HG03196 (cell line): ENCODE results near the gene APP.

Experiments used
- ATAC-seq: cut with Tn5 transposase; IDR thresholded peaks from one replicate; pipeline ENCODE4 v1.9.1; 2021; ENCODE audit not compliant: unreplicated experiment

The APP gene

GRCh38 chr21:25884311-25884710 lies 286.3 kb downstream of the APP start:
- no peak for ATAC-seq

GRCh38 chr21:25881524-25882376 lies 288.8 kb downstream of the APP start:
- peak; percentile 68 for ATAC-seq

- no peak for ATAC-seq
These were observed 291.4 kb downstream of the APP start for GRCh38 chr21:25879203-25879602.

DNA sequence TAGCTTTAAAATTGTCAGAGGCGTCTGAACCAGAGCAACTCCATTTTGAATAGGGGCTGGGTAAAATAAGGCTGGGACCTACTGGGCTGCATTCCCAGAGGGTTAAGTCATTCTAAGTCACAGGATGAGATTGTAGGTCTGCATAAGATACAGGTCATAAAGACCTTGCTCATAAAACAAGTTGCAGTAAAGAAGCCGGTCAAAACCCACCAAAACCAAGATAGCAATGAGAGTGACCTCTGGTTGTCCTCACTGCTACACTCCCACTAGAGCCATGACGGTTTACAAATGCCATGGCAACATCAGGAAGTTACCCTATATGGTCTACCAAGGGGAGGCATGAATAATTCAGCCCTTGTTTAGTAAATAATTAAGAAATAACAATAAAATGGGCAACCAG lies 292.2 kb downstream of the APP start:
- no peak for ATAC-seq

GRCh38 chr21:25872271-25872670 lies 298.3 kb downstream of the APP start:
- ATAC-seq = no peak

DNA sequence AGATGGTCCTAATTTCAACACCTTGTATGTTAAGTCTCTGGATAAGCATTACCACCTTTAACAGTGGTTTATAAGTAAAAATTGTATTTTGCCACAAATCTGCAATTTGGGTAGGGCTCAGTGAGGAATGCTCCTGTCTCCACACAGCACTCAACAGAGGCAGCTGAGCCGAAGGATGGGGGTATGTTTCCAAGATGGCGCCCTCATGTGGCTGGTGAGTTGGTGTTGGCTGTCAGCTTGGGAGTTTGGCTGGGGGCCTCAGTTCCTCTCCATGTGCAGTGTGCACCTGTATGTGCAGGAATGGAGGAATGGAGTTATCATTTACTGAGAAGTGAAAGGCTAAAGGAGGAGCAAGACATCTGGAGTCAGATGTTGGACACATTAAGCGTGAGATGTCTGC lies 299.0 kb downstream of the APP start:
- ATAC-seq = no peak

GRCh38 chr21:25870084-25870483 lies 300.5 kb downstream of the APP start:
- no peak for ATAC-seq

- ATAC-seq = no peak
These were observed 303.5 kb downstream of the APP start for GRCh38 chr21:25867061-25867460.

DNA sequence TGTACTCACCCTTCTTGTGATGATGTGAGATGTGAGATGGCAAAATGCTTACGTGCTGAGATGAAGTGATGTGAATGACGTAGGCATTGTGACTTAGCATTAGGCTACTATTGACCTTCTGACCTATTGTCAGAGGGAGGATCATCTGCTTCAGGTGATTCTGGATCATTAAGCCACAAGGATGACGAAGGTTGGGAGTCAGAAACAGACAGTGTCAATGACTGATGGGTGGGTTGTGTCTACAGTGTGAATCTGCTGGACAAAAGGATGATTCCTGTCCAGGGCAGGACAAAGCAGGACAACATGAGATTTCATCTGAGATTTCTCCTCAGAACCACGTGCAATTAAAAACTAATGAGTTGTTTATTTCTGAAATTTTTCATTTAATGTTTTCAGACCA lies 306.8 kb downstream of the APP start:
- ATAC-seq = no peak

DNA sequence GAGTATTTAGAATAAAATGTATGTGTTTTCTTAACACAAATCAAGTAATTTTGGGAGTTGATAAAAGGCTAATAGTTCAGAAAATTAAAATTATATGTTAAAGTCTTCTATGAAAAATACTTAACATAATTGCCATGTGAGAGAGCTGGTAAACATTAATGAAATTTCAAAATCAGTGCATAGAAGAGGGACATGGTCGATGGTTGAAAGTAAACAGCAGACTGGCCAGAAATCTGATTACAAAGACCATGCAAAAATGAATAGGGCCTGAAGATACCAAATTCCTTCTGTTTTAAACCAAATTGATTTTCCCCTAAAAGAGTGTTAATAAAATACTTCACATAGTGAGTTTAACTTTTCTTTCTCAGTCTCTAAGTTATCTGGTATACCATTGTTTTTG lies 307.5 kb downstream of the APP start:
- no peak for ATAC-seq

DNA sequence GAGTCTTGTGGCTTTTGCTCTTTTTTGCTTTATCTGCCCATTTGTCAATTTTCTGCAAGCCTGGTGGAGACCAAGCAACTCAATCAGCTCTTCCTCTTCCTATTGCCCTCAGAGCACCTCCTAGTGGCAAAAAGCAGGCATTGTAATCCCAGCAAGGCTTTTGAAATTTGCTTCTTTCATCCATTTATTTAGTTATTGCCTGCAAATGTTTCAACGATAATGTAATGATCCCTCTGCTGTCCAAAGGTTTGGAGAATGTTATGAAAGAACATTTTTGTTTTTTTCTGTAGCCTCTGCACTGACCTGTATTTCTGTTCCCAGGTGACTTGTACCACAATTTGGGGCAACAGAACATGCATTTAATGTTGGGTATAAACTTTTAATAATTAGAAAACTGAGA lies 308.0 kb downstream of the APP start:
- no peak for ATAC-seq

DNA sequence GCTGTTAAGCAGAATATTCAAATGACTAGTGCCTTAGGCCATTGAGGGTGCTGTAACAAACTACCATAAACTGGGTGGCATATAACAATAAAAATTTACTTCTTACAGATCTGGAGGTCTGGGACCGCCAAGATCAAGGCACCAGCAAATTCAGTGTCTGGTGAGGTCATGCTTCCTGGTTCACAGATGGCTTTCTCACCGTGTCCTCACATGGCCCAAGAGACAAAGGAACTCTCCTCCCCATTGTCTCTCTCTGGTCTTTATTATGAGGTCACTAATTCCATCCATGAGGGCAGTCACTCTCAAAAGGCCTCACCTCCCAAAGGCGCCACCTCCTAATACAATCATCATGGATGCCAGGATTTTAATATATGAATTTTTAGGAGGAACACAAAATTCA lies 308.5 kb downstream of the APP start:
- ATAC-seq = no peak

GRCh38 chr21:25859235-25859929 lies 311.2 kb downstream of the APP start:
- ATAC-seq = no peak

DNA sequence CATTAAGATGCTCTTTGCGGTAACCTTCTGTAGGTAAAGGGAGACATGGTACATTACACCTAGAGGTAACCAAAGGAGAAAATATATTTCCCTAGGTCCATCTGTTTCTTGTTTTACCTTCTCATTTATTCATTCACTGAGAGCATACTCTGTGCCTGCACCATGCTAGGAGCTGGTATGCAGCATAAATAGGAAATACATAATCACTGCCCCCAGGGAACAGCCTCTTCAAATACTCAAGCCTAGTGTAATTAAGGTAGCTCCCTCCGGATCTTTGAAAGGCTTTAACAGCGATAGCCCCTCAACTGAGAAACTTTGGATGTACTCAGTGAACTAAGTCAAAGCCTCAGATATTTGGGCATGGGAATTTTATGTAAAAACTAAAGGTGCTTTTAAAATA lies 312.2 kb downstream of the APP start:
- no peak for ATAC-seq

- no peak for ATAC-seq
These were observed 313.1 kb downstream of the APP start for GRCh38 chr21:25857308-25858074.

DNA sequence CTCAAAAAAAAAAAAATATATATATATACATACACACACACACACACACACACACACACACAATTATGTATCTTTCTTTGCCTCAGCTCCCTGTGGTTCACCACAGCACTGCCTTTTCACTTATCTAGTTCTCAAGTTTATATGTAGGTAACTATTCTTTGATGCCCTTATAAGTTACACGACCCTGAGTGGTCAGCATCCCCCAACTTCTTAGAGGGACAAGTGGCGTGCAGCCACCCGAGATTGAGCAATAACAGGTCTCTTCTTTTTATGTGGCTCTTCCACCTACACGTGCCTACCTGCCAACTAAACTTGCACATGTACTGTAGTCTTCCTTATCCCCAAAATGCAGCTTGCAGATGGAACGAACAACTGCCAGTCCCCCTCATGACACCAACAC lies 315.0 kb downstream of the APP start:
- no peak for ATAC-seq

GRCh38 chr21:25850126-25850842 lies 320.3 kb downstream of the APP start:
- ATAC-seq = no peak

GRCh38 chr21:25848309-25848708 lies 322.3 kb downstream of the APP start:
- no peak for ATAC-seq

DNA sequence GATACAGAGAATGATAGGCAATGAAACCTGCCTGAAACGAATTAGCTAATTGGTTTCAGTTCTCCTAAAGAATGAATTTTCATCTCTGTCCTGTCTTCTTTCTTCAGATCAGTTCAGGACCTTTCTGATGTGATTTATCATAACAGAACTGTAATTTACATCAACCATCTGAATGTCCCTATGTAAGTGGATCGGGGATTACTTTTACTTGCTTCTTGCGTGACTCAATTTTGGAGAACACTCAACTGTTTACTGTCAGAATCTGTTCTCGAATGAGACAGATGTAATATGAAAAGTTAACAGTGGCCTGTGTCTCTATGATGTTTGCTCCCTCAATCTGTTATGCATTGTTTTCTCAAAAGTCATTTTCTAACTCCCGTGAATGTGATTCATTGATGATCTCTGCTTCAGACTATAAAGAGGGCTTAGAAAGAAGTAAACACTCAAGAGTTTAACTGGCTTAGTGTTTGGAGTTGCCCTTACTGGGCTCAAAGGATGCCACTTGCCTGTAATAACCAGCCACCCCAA lies 324.8 kb downstream of the APP start:
- no peak for ATAC-seq

DNA sequence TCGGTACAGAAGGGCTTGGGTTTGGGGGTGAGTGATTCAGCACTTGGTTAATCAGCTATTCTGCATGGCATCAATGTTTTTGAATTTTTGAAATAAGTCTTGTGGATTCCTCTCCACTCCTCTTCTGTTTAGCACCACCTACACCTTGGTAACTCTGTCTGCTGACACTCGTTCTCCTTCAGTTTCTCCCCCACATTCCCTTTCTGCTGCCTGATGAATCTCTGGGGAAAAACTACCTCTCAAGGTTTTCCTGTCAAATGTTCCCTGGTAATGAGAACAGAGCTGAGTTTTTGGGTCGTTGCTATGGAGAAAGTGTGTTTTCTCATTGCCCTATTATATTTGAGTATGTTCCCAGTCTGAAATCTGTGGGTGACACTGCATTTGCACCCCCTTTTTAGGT lies 327.6 kb downstream of the APP start:
- ATAC-seq = no peak

DNA sequence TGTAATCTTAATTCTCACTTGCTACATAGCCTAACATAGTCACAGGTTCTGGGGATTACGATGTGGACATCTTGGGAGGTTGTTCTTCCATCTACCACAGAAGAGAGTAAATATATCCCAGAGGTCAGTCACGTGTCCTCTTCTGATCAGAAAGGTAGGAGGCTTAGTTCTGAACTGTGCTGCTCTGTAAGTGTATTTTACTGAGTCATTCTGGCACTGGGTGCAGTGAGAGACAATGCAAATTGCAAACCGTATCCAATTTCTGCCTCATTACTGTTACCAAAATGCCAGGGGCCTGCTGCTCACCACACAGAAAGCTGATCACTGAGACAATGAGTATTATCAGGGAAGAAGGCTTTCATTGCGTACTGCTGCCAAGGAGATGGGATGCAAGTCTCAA lies 331.8 kb downstream of the APP start:
- no peak for ATAC-seq
